SK-N-MC (cell line): ENCODE data around the gene EIF2B2.

Experiments used
- EZH2 ChIP-seq: fragments of 200-600 bp; sonication (generic); IDR thresholded peaks from one replicate; pipeline ENCODE4 v1.6.1; 2017; ENCODE audit warnings: antibody characterized with exemption
- FOXP2 ChIP-seq: optimal IDR thresholded peaks from 2 replicates; pipeline ENCODE3; 2011; ENCODE audit warnings: mild to moderate bottlenecking, moderate library complexity; ENCODE audit not compliant: insufficient read depth; ENCODE audit errors: extremely low read length, control extremely low read depth
- POLR2AphosphoS5 ChIP-seq: IDR thresholded peaks from 2 replicates; pipeline ENCODE4 v1.6.1; 2012; ENCODE audit warnings: mild to moderate bottlenecking, low read depth, low read length, borderline replicate concordance

DNA sequence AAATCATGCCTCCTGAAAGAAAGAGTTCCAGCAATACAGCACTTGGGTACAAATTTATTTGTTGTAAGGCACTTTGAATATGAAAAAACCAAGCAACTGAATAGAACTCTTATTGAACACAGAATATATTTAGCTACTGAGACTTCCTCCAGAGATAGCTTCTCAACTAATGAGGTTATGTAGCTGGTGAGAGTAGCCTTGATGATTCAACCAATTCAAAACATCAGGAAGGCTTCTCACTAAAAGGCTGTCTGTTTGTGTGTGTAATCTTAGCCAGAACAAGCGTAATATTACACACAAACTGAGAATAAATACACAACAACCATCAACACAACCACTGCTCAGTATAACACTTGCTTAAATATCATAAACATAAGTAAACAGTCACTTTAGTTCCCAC lies 20.4 kb downstream of the EIF2B2 start:
- TF ChIP-seq POLR2AphosphoS5, result no peak
- TF ChIP-seq EZH2, result no peak
- no peak for TF ChIP-seq FOXP2
